Activated CD8-positive, alpha-beta memory T cell treated with anti-CD3 and anti-CD28 coated beads for 36 hours (primary cell): ENCODE results near the gene GIMAP4. TPM values are rescaled to one million over a fixed set of nuclear protein-coding genes. Genes with fewer than 3 reads are reported as not detected.
"Not testable (repeated sequence)": the region's sequence is repeated elsewhere in the genome, so short reads cannot be mapped to it uniquely, and the experiment has no call there.

Experiments used
- CTCF ChIA-PET: fragments of 350-600 bp; sonication (Branson Sonifier 250); formaldehyde crosslinking; loops from one replicate; lab custom pipeline; 2021; ENCODE audit warnings: antibody characterized with exemption; lab: Charles Lee
- POLR2A ChIA-PET: fragments of 350-600 bp; sonication (Branson Sonifier 250); formaldehyde crosslinking; loops from one replicate; lab custom pipeline; 2021; ENCODE audit warnings: antibody characterized with exemption; lab: Charles Lee
- total RNA-seq, 2 experiments: library from RNA; stranded (reverse); gene quantifications; one replicate each; pipeline ENCODE4 v1.2.3, GENCODE V29; 2021

Gene GIMAP4
- total RNA-seq, 2 experiments from 2014 or later: 26.3 to 30.9 TPM

DNA sequence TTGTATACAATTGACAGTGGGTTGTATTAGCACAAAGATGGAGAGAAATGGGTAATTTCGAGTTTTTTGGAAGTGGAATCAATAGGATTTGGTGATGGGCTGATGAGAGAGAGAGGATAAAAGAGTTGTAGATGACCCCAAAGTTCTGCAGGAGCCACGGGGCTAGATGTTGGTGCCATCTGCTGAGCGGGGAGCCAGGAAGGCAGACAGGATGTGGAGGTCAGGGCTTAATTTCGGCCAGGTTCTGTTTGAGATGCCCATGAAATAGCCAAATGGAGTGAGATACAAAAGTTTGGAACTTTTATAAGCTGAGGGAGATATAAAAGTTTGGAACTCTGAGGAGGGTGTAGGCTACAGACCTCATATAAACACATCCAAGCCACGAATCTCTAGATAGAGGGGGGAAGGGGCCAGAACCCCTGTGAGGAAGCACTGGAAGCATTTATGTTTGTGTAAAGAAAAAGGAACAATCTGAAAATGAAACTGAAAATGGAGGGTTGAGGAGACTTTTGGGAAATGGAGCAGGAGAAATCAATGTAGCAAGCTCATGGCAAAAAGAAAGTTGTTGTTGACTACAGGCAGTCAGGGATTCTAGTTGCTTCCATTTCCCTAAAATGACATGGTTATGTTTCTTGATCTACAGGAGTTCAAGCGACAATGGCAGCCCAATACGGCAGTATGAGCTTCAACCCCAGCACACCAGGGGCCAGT, 2.2 kb downstream of the GIMAP4 start:
- POLR2A ChIA-PET: interaction anchor here (0.7 to 2.3 kb wide), 2 partner anchors 118 to 172 kb away, joined by 5 to 7 read pairs; no protein-coding TSS in a partner anchor

DNA sequence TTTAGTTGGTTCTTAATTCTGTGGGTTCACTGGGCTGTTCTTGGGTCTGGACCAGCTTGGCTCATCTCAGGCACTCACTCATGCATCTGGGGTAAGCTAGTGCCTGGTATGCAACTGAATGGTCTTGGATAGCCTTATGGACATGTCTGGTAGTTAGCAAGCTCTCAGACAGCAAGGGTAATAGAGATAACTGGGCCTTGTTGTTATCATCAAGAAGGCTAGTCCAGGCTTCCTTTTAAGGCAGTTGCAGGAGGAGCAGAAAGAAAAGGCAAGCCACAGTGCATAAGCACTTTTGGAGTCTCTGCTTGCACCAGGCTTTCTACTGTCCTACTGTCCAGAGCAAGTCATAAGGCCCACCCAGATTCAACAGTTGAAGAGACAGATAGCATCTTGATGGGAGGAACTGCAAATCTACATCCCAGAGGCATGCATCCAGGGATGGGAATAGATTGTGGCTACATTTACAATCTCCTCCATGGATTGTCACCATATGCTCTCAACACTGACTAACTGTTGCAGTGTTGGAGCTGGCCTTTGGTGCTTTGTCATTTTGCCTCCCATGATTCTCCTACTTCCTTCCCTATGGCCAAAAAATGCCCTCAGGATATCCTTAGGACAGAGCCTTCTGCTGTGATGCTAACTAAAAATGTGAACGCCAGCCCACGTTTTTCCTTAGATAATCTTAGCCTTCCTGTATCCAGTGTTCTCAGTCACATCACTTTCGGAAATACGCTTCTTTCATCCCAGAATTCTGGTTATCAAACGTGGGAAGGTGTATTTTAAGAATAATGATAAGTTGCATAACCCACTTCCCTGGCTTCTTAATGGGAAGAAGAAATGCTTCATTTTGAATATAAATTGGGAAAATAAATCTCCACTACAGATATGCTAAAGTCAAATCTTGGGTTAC, 3.6 kb downstream of the GIMAP4 start:
- CTCF ChIA-PET: interaction anchor here (1.0 to 2.4 kb wide), 4 partner anchors 27 to 185 kb away, joined by 3 to 4 read pairs (median 3); no protein-coding TSS in a partner anchor
- POLR2A ChIA-PET: interaction anchor here (2.3 kb wide), 1 partner anchor 119 kb away, joined by 7 read pairs; no protein-coding TSS in a partner anchor

More for the DNA sequence above, 2.2 kb downstream of the GIMAP4 start:
- CTCF ChIA-PET: interaction anchor here (1.1 to 2.8 kb wide), 5 partner anchors 51 to 186 kb away, joined by 3 to 14 read pairs (median 4); no protein-coding TSS in a partner anchor

DNA sequence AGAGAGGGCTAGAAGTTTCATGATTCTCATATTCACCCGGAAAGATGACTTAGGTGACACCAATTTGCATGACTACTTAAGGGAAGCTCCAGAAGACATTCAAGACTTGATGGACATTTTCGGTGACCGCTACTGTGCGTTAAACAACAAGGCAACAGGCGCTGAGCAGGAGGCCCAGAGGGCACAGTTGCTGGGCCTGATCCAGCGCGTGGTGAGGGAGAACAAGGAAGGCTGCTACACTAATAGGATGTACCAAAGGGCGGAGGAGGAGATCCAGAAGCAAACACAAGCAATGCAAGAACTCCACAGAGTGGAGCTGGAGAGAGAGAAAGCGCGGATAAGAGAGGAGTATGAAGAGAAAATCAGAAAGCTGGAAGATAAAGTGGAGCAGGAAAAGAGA, 5.3 kb downstream of the GIMAP4 start:
- ChIA-PET POLR2A (no interaction called here), CTCF (no interaction called here)

DNA sequence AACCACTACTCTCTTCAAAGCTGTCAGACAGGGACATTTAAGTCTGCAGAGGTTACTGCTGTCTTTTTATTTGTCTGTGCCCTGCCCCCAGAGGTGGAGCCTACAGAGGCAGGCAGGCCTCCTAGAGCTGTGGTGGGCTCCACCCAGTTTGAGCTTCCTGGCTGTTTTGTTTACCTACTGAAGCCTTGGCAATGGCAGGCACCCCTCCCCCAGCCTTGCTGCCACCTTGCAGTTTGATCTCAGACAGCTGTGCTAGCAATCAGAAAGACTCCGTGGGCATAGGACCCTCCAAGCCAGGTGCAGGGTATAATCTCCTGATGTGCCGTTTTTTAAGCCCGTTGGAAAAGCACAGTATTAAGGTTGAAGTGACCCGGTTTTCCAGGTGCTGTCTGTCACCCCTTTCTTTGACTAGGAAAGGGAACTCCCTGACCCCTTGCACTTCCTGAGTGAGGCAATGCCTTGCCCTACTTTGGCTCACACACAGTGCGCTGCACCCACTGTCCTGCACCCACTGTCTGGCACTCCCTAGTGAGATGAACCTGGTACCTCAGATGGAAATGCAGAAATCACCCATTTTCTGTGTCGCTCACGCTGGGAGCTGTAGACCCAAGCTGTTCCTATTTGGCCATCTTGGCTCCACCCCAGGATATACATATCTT, 12.9 kb downstream of the GIMAP4 start:
- POLR2A ChIA-PET, CTCF ChIA-PET: not testable (repeated sequence)

DNA sequence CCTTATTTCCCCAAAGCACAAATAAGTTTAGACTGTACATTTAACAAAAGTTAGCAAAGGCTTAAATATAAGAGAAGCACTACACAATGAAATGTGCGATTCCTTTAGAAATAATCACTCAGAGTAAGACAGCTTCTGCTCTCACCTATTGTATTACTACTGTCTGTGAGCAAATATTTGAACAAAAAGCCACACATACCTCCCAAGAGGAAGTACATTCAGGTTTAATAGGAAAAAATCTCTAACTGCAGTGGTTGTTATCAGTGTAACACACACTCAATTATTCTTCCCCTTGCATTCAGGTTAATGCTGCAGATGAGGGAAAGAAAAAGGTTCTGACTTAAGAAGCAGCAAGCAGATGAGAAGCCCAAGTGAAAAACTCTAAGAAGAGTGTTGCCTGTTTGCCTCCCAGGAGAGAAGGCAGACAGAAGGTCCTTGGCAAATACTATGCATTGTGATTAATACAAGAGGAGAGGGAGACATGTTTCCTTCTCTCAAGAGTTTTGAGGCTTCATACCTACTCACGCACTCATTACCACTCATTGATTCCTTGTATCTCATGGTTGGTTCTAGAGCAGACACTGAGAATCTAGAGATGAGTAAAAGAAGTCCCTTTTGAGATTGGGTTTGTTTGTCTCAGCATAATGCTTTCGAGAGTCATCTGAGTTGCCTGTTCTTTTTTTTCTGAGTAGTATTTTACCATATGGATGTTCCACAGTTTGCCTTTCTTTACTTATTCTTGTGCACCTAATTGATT, 13.6 kb downstream of the GIMAP4 start:
- CTCF ChIA-PET: interaction anchor here (1.0 kb wide), 1 partner anchor 132 kb away, joined by 3 read pairs; no protein-coding TSS in a partner anchor
- POLR2A ChIA-PET: no interaction called here

DNA sequence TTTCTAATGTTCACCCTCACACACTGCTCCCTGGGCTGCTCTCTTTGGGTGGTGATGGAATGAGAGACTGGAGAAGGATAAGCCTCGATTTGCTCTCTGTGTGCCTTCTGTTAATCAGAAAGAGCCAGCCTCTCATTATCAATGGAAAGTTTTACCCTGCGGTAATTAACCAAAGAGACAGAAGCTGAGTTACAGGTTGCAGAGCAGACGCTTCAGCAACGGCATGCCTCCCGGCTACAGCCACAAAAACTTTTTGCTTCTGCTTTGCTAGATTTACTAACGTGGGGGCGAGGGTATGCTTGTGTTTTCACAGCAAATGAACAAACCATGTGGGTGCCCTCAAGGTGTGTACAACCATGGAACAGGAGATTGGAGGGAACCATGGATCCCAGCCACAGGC, 18.0 kb downstream of the GIMAP4 start:
- ChIA-PET CTCF (interaction anchor here (2.1 kb wide), 1 partner anchor 18 kb away, joined by 4 read pairs; the partner anchor contains the start of gene GIMAP4), POLR2A (interaction anchor here (0.6 kb wide), 1 partner anchor 146 kb away, joined by 3 read pairs; no protein-coding TSS in a partner anchor)

DNA sequence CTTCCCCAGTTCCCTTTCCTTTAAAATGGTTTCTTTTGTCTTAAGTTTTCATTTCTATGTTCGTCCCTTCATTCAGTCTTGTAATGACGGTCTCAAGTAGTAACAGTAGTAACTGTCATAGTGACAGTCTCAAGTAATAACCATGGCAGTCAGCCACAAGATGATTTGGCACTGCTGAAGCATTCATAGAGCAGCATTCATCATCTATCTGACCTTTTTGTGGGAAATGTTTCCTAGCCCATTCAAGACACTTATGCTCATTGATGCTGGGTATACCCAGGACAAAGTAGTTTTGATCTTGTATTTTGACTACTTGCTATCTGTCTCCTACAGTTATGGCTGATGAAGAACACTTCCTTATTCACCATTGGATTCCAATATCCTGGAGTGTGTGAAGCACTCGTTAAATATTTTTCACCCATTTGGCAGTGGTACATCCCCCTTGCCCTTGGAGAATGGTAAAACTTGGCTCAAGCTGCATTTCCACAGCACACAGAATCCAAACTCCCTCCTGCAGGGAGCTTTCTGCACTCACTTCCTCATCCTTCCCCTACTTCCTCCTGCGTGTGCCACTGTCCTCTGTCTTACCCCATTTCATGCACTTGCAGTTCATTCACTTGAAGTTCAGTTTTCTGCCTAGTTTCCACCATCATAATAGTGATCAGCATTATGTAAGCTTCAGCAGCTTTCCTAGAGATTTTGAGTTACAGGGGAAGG, 19.0 kb downstream of the GIMAP4 start:
- ChIA-PET CTCF (interaction anchor here (1.3 to 2.1 kb wide), 2 partner anchors 19 to 162 kb away, joined by 3 to 4 read pairs; partner anchors contain the start of gene GIMAP4), POLR2A (no interaction called here)

DNA sequence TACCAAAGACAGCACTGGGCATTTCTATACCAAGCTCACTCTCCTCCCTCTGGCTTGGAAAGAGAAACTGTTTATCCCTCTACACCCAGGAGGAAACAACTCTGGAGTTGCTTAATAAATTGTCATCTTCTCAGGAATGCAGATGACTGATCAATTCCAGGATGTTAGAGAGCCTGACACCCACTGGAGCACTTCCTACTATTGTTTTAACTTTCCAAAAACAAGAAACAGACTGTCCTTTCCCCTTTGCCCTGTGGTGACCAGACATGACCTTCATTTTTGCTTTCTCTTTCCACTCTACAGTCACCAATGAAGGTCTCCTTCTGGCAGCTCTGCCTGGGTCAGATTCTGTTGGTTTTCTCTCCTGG, 19.6 kb downstream of the GIMAP4 start:
- POLR2A ChIA-PET: no interaction called here

DNA sequence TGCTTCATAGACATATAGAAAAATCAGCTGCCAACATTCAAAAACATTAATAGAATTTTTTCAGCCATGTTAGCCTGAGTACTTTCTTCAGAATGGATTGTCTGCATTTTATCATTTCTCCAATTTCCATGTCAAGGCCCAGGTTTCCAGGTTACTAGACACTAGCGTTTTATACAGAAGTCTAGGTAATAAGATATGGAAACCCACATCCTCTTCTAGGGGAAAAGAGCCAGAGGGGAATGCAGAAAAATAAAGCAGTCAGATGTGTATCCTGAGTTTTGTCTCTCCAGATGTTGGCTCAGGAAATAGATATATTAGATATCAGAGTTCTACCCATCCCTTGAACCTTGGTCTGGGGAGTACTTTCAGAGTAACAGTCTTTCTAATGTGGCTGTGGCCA, 20.4 kb downstream of the GIMAP4 start:
- CTCF ChIA-PET: interaction anchor here (1.3 kb wide), 1 partner anchor 161 kb away, joined by 3 read pairs; no protein-coding TSS in a partner anchor
- POLR2A ChIA-PET: no interaction called here

More for the DNA sequence above, 19.6 kb downstream of the GIMAP4 start:
- CTCF ChIA-PET: interaction anchor here (1.3 kb wide), 1 partner anchor 162 kb away, joined by 3 read pairs; no protein-coding TSS in a partner anchor

DNA sequence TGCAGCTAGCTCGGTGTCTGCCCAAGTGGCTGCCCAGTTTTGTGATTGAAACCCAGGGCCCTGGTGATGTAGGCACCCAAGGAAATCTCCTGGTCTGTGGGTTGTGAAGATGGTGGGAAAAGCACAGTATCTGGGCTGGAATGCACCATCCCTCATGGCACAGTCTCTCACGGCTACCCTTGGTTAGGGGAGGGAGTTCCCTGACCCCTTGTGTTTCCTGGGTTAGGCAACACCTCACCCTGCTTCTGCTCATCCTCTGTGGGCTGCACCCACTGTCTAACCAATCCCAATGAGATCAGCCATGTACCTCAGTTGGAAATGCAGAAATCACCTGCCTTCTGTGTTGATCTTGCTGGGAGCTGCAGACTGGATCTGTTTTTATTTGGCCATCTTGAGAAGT, 27.6 kb downstream of the GIMAP4 start:
- CTCF ChIA-PET: no interaction called here
- POLR2A ChIA-PET: interaction anchor here (0.6 kb wide), 1 partner anchor 36 kb away, joined by 4 read pairs; no protein-coding TSS in a partner anchor

DNA sequence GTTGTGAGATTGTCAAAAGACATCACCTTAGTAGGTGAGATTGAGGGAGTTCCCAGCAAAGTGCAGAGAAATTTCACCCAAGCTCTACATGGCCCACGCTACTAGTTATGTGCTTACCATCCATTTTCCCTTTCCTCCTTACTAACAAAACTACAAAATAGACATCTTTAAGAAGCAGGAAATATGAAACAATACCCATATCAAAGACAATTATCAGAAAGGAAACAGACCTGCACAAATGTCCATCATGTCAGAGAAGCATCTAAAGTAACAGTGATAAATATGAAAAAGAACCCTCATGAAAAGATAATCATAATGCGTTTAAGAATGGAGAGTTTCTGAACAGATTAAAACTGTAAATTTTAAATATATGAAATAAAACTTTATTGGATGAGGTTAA, 28.2 kb downstream of the GIMAP4 start:
- ChIA-PET POLR2A (no interaction called here), CTCF (no interaction called here)

DNA sequence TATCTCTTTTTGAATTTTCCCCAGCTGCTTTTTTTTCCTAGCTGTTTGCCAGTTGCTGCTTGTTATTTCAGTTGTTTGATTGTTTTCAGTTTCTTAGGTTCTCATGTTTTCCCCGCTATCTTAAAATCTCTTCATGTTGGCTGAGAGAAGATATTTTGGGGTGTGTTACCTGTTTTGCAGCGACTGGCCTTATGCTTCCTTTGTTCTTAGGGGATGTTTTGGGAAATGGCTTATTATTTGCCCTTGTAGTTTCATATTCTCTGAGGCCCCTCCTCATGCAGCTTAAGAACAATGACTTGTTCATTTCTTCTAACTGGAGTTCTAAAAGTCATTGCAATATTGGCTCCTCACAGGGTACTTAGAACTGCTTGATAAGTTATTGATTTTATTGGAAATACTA, 36.4 kb downstream of the GIMAP4 start:
- CTCF ChIA-PET, POLR2A ChIA-PET: not testable (repeated sequence)

DNA sequence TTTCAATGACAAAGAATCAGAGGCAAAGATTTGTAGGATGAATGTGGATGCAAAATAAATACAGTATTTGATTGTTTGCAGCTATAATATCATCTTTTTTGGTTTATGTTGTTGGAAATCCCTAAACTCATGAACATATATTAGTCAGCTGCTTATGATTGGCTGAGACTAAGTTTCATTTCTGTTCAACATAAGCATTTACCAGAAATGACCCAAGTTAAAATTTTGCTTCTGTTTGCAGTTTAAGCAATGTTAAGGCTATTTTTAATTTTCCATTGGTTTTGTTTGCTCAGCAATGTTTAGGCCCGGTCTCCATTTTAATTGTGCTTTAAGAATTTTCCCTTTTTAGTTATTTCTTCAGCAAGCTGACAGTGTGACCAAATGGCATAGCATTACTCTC, 43.0 kb downstream of the GIMAP4 start:
- CTCF ChIA-PET: interaction anchor here (1.0 kb wide), 1 partner anchor 106 kb away, joined by 3 read pairs; the partner anchor contains the start of gene GIMAP1
- POLR2A ChIA-PET: no interaction called here

DNA sequence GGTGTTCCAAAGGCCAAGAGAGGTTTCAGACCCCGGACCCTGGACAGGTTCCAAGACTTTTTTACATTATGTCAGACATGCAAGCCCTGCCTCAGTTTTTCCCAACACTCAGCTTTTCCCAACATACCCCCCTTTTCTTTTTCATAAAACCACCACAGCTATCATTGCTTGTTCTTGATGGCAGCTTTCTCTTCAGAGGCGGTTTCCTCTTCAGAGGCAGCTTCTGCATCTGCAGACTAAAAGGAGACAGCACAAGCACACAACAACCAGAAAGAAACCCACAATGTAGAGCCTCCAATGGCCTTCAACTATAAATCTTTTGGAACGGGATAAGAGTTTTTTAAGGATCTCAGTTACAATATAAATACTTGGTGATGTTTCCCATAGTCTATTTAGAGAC, 45.7 kb downstream of the GIMAP4 start:
- POLR2A ChIA-PET: no interaction called here

DNA sequence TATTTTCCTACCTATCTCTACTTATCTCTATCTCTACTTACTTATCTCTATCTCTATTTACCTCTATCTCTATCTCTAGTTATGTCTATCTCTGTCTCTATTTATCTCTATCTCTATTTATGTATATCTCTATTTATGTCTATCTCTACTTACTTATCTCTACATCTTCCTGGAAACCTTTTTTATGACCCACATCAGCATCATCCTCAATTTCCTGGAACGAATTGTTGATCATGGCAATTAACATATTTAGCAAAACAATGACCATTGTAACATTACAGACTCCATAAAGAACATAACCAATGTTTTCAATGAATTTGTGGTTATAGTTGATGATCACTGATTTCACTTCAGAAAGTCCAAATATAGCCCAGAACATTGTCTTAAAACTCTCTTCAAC, 46.7 kb downstream of the GIMAP4 start:
- CTCF ChIA-PET: no interaction called here
- POLR2A ChIA-PET: no interaction called here

More for the DNA sequence above, 45.7 kb downstream of the GIMAP4 start:
- CTCF ChIA-PET: no interaction called here

DNA sequence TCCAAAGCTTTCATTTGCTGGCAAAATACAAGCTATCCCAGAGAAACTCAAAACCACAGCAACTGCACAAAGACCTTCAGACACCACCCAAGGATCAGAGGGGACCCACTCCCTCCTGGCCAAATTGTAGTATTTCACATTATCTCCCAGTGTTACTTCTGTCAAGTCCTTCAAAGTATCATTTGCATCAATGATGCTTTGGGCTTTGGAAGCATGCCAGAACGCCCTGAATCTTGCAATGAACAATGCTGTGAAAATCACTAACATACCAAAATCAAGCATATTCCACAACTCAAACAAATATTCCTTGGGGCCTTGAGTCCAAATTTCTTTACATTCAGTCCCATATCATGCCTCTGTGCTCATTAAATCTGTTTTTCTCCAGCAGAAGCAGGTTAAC, 47.2 kb downstream of the GIMAP4 start:
- CTCF ChIA-PET: interaction anchor here (1.2 kb wide), 1 partner anchor 166 kb away, joined by 3 read pairs; no protein-coding TSS in a partner anchor
- POLR2A ChIA-PET: interaction anchor here (0.5 kb wide), 1 partner anchor 209 kb away, joined by 6 read pairs; a partner anchor contains a TSS

DNA sequence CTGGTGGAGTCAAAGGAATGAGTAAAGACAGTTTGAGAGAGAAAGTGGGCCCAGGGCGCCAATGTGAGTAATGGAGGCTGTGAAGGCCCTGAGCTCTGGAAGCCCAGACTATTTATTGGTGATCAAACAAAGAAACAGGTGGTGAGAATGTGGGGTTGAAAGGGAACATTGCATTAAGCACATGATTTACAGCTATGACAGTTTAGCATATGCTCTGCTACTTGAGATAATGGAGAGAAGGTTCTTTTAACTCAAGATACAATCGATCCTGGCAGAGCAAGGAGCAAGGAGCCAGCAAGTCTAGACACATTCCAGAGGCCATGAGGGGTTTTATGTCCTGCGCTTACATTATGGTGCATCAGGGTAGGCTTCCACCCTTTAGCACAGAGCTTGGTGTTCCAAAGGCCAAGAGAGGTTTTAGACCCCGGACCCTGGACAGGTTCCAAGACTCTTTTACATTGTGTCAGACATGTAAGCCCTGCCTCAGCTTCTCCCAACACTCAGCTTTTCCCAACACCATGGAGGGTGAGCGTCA, 48.1 kb downstream of the GIMAP4 start:
- POLR2A ChIA-PET: not testable (repeated sequence)
- CTCF ChIA-PET: interaction anchor here (1.2 kb wide), 1 partner anchor 166 kb away, joined by 3 read pairs; no protein-coding TSS in a partner anchor
